GM13977 (cell line): ENCODE results near the gene PTCHD4.
"Not testable (repeated sequence)": the region's sequence is repeated elsewhere in the genome, so short reads cannot be mapped to it uniquely, and the experiment has no call there.

Source experiments
- DNase-seq: peaks from one replicate; pipeline ENCODE4 v3.0.0; 2012; ENCODE audit warnings: low spot score
- CTCF ChIP-seq: IDR thresholded peaks from 2 replicates; pipeline ENCODE4 v1.5.1; 2012; ENCODE audit warnings: mild to moderate bottlenecking, control low read depth; ENCODE audit not compliant: insufficient read depth; ENCODE audit errors: extremely low read depth, missing control alignments
- in situ Hi-C: fragments of 300-500 bp; cut with MboI; formaldehyde crosslinking; loops from one replicate; pipeline ENCODE4 v1.12.0; 2022; ENCODE audit warnings: low sequenced_read_pairs, low pct_unique_long_range_greater_than_20kb, mixed read lengths, inconsistent platforms; ENCODE audit not compliant: unreplicated experiment

The PTCHD4 gene

GRCh38 chr6:48139818-48140614, 29.0 kb upstream of the PTCHD4 start:
- TF ChIP-seq CTCF: no peak
- DNase-seq: no peak
- in situ Hi-C loops: no loop called here

- no peak for TF ChIP-seq CTCF
- in situ Hi-C loops: no loop called here
- DNase-seq: no peak
Measured at GRCh38 chr6:48136856-48137255, 25.9 kb upstream of the PTCHD4 start.

GRCh38 chr6:48135323-48136084, 24.5 kb upstream of the PTCHD4 start:
- in situ Hi-C loops: no loop called here
- TF ChIP-seq CTCF: no peak
- DNase-seq: no peak

DNA sequence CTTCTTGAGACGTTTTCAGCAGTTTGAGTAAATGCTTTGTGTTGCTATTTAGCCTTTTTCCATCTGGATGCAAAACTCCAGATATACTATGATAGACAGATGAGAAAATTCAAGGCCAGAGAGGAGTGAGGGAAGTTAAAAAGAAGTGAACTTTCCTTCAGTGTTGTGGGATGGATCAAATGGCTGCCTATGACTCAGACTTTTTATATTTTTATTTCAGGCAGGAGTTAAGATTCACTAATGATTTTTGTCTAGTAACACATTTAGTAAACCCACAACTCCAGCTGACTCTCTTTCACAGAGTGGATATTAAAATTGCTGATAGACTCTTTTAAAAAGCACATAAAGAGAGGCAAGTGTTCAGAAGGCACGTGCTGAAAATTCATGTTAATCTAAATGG, 23.2 kb upstream of the PTCHD4 start:
- DNase-seq: no peak
- no peak for TF ChIP-seq CTCF
- in situ Hi-C loops: no loop called here

- TF ChIP-seq CTCF: no peak
- in situ Hi-C loops: no loop called here
- DNase-seq: no peak
Measured at GRCh38 chr6:48123601-48124000, 12.6 kb upstream of the PTCHD4 start.

DNA sequence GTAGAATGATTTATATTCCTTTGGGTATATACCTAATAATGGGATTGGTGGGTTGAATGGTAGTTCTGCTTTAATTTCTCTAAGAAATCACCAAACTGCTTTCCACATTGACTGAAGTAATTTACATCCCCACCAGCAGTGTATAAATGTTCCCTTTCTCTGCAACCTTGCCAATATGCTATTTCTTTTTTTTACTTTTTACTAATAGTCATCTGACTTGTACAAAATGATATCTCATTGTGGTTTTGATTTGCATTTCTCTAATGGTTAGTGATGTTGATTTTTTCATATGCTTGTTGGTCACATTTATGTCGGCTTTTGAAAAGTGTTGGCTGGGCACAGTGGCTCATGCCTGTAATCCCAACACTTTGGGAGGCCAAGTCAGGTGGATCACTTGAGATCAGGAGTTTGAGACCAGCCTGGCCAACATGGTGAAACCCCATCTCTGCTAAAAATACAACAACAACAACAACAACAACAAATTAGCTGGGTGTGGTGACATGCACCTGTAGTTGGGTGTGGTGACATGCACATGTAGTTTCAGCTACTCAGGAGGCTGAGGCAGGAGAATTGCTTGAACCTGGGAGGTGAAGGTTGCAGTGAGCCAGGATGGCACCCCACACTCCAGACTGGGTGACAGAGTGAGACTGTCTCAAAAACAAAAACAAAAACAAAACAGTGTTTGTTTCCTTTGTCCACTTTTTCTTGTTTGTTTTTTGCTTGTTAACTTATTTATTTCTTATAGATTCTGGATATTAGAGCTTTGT, 11.2 kb upstream of the PTCHD4 start:
- in situ Hi-C loops, DNase-seq: not testable (repeated sequence)
